IPS-NIHi11 (cell line): ENCODE measurements around the gene RLN1.
"Not testable (repeated sequence)": the region's sequence is repeated elsewhere in the genome, so short reads cannot be mapped to it uniquely, and the experiment has no call there.

ENCODE experiments used
- DNase-seq: peaks from one replicate; pipeline ENCODE4 v3.0.0; 2012; ENCODE audit warnings: mixed read lengths, low spot score

RLN1 gene

GRCh38 chr9:5338992-5339981 lies at the start of gene RLN1:
RLN1 (minus strand) TSS chr9:5339876; CDS start chr9:5339746, 130 bp downstream.
- peak; percentile 7 for DNase-seq

GRCh38 chr9:5389109-5389732 lies 49.5 kb upstream of the RLN1 start:
- DNase-seq = no peak

GRCh38 chr9:5388026-5388819 lies 48.5 kb upstream of the RLN1 start:
- no peak for DNase-seq

- no peak for DNase-seq
These were observed 44.8 kb upstream of the RLN1 start for GRCh38 chr9:5384436-5384835.

GRCh38 chr9:5382479-5382878 lies 42.8 kb upstream of the RLN1 start:
- no peak for DNase-seq

GRCh38 chr9:5375790-5376477 lies 36.3 kb upstream of the RLN1 start:
- DNase-seq = no peak

GRCh38 chr9:5375091-5375490 lies 35.4 kb upstream of the RLN1 start:
- peak; percentile 13 for DNase-seq

GRCh38 chr9:5364294-5365024 lies 24.8 kb upstream of the RLN1 start:
- DNase-seq = no peak

GRCh38 chr9:5361326-5362010 lies 21.8 kb upstream of the RLN1 start:
- no peak for DNase-seq

- DNase-seq = no peak
These were observed 20.7 kb upstream of the RLN1 start for GRCh38 chr9:5360341-5360740.

- no peak for DNase-seq
These were observed 17.9 kb upstream of the RLN1 start for GRCh38 chr9:5357431-5358105.

GRCh38 chr9:5355817-5356216 lies 16.1 kb upstream of the RLN1 start:
- no peak for DNase-seq

- DNase-seq = no peak
These were observed 15.6 kb upstream of the RLN1 start for GRCh38 chr9:5355226-5355625.

- DNase-seq = no peak
These were observed 14.5 kb upstream of the RLN1 start for GRCh38 chr9:5354184-5354583.

GRCh38 chr9:5352637-5353248 lies 13.1 kb upstream of the RLN1 start:
- DNase-seq = no peak

- no peak for DNase-seq
These were observed 3.0 kb downstream of the RLN1 start for GRCh38 chr9:5336688-5337087.

GRCh38 chr9:5331276-5331675 lies 8.4 kb downstream of the RLN1 start:
- DNase-seq = not testable (repeated sequence)

GRCh38 chr9:5326893-5327548 lies 12.7 kb downstream of the RLN1 start:
- DNase-seq = peak; percentile 19

GRCh38 chr9:5326187-5326586 lies 13.5 kb downstream of the RLN1 start:
- no peak for DNase-seq
